Measurements from ENCODE around the gene ZNF304. TPM values are rescaled to one million over a fixed set of nuclear protein-coding genes. Genes with fewer than 3 reads are reported as not detected.
A peak's percentile ranks its signal among the peaks of the same experiment; 100 is the strongest.

Gene ZNF304
- total and polyA plus RNA-seq, 9 of the 15 experiments (the other 6 are each of a cell fraction or from before 2014, with no cell fraction given) = 0.82 to 5.5 (median 3.6) TPM

DNA sequence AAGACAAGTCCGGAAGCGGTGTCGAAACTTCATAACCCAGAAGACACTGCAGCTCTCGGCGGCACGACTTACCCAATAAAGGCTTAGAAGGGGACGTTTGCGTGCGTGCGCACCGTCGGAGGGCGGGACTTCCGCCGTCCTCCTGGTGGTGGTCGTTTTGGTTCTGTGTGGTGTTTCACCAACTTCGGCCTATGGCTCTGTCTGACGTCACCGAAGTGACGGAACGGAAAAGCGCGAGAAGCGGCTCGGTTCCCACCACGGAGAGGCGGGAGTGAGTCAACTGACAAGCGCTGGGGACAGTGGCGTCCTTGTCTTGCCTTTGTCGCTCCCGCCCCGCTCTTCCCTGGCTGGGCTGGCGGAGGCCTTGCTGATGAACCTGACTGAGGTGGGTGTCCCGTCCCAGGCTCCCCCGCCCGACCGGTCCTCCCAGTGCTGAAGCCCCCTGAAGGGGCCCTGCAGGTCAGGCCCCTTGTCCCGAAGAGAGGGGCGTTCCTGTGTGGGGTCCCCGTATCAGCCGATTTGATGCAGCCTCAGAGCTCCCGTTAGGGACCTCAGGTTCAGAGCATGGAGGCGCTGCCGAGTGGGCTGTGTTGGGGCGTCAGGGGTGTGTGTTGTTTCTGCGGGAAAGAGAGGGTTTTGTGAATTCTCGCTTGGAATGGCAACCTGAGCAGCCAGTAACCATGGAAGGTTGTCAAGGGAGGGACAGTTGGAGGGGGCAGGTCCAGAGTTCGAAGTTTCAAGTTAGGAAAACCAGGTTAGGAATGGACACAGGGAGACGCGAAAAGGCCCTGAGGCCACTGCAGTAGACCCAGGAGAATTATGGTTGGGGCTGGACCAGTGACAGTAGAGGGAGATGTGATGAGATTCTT, 38.9 kb downstream of the ZNF304 start, which contains the start of gene ZNF548 (continued):
- TF ChIP-seq, protein P1, sequence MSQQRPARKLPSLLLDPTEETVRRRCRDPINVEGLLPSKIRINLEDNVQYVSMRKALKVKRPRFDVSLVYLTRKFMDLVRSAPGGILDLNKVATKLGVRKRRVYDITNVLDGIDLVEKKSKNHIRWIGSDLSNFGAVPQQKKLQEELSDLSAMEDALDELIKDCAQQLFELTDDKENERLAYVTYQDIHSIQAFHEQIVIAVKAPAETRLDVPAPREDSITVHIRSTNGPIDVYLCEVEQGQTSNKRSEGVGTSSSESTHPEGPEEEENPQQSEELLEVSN (IDR thresholded peaks at IDR 0.05; ENCODE audit: borderline replicate concordance in 1 of 2, extremely low read depth in 1 of 2, insufficient read depth in 1 of 2, insufficient read length in 1 of 2, low read depth in 1 of 2, low read length in 1 of 2, poor library complexity in 1 of 2, severe bottlenecking in 1 of 2) = peak in 1 of 2 experiments; percentile 60
- peak; percentile 80 for TF ChIP-seq TARDBP (IDR thresholded peaks at IDR 0.05)
- TF ChIP-seq SP1 (CRISPR knock-in tag; IDR thresholded peaks at IDR 0.05) = peak; percentile 54; the same call in 1 of the 2 replicates
- TF ChIP-seq, protein P2, sequence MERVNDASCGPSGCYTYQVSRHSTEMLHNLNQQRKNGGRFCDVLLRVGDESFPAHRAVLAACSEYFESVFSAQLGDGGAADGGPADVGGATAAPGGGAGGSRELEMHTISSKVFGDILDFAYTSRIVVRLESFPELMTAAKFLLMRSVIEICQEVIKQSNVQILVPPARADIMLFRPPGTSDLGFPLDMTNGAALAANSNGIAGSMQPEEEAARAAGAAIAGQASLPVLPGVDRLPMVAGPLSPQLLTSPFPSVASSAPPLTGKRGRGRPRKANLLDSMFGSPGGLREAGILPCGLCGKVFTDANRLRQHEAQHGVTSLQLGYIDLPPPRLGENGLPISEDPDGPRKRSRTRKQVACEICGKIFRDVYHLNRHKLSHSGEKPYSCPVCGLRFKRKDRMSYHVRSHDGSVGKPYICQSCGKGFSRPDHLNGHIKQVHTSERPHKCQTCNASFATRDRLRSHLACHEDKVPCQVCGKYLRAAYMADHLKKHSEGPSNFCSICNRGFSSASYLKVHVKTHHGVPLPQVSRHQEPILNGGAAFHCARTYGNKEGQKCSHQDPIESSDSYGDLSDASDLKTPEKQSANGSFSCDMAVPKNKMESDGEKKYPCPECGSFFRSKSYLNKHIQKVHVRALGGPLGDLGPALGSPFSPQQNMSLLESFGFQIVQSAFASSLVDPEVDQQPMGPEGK (CRISPR knock-in tag; IDR thresholded peaks at IDR 0.05; ENCODE audit: borderline replicate concordance) = no peak
- TF ChIP-seq ZNF184 (CRISPR knock-in tag; IDR thresholded peaks at IDR 0.05) = no peak
- TF ChIP-seq GABPA (tag; conservative IDR thresholded peaks at IDR 0.05; ENCODE audit: low read depth) = peak; percentile 95
- TF ChIP-seq, protein P3, sequence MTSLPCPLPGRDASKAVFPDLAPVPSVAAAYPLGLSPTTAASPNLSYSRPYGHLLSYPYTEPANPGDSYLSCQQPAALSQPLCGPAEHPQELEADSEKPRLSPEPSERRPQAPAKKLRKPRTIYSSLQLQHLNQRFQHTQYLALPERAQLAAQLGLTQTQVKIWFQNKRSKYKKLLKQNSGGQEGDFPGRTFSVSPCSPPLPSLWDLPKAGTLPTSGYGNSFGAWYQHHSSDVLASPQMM (CRISPR knock-in tag; IDR thresholded peaks at IDR 0.05) = no peak
- TF ChIP-seq, protein P4, sequence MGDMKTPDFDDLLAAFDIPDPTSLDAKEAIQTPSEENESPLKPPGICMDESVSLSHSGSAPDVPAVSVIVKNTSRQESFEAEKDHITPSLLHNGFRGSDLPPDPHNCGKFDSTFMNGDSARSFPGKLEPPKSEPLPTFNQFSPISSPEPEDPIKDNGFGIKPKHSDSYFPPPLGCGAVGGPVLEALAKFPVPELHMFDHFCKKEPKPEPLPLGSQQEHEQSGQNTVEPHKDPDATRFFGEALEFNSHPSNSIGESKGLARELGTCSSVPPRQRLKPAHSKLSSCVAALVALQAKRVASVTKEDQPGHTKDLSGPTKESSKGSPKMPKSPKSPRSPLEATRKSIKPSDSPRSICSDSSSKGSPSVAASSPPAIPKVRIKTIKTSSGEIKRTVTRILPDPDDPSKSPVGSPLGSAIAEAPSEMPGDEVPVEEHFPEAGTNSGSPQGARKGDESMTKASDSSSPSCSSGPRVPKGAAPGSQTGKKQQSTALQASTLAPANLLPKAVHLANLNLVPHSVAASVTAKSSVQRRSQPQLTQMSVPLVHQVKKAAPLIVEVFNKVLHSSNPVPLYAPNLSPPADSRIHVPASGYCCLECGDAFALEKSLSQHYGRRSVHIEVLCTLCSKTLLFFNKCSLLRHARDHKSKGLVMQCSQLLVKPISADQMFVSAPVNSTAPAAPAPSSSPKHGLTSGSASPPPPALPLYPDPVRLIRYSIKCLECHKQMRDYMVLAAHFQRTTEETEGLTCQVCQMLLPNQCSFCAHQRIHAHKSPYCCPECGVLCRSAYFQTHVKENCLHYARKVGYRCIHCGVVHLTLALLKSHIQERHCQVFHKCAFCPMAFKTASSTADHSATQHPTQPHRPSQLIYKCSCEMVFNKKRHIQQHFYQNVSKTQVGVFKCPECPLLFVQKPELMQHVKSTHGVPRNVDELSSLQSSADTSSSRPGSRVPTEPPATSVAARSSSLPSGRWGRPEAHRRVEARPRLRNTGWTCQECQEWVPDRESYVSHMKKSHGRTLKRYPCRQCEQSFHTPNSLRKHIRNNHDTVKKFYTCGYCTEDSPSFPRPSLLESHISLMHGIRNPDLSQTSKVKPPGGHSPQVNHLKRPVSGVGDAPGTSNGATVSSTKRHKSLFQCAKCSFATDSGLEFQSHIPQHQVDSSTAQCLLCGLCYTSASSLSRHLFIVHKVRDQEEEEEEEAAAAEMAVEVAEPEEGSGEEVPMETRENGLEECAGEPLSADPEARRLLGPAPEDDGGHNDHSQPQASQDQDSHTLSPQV (IDR thresholded peaks at IDR 0.05) = no peak
- TF ChIP-seq CHD2 (IDR thresholded peaks at IDR 0.05; ENCODE audit: low read depth, low read length) = peak; percentile 90
- TF ChIP-seq, protein P5, sequence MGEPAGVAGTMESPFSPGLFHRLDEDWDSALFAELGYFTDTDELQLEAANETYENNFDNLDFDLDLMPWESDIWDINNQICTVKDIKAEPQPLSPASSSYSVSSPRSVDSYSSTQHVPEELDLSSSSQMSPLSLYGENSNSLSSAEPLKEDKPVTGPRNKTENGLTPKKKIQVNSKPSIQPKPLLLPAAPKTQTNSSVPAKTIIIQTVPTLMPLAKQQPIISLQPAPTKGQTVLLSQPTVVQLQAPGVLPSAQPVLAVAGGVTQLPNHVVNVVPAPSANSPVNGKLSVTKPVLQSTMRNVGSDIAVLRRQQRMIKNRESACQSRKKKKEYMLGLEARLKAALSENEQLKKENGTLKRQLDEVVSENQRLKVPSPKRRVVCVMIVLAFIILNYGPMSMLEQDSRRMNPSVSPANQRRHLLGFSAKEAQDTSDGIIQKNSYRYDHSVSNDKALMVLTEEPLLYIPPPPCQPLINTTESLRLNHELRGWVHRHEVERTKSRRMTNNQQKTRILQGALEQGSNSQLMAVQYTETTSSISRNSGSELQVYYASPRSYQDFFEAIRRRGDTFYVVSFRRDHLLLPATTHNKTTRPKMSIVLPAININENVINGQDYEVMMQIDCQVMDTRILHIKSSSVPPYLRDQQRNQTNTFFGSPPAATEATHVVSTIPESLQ (CRISPR knock-in tag; IDR thresholded peaks at IDR 0.05) = 0 out of 2 replicates have a peak, but pooled peaks have one; percentile 34
- no peak for TF ChIP-seq PYGO2 (tag; IDR thresholded peaks at IDR 0.05)
- TF ChIP-seq CEBPG (CRISPR knock-in tag; IDR thresholded peaks at IDR 0.05) = peak; percentile 71
- peak; percentile 68 to 73 for TF ChIP-seq CEBPG (tag; conservative IDR thresholded peaks at IDR 0.05 in 1 of 2, IDR thresholded peaks at IDR 0.05 in 1 of 2)
- peak; percentile 87 for TF ChIP-seq CEBPB (tag; IDR thresholded peaks at IDR 0.05)
